Suprapubic skin (tissue), 4 donors: ENCODE measurements around the gene ITGAL.

ENCODE experiments used
- POLR2A ChIP-seq, 2 donors: fragments of 450-650 bp; IDR thresholded peaks; one replicate each; pipeline ENCODE4 v1.6.1; 2017; ENCODE audit warnings: antibody characterized with exemption in 2 of 2, mild to moderate bottlenecking in 2 of 2, moderate library complexity in 2 of 2
- POLR2AphosphoS5 ChIP-seq, 3 donors: sonication (generic); formaldehyde crosslinking; IDR thresholded peaks; one replicate each; pipeline ENCODE4 v1.6.1; 2017; ENCODE audit warnings: antibody characterized with exemption in 3 of 3
- TF ChIP-seq, protein P1 (sequence below), 2 donors: fragments of 200-600 bp in 1 of 2; fragments of 450-650 bp in 1 of 2; sonication (generic) in 1 of 2; IDR thresholded peaks; one replicate each; pipeline ENCODE4 v1.5.1; 2016 to 2019; ENCODE audit warnings: antibody characterized with exemption in 2 of 2, mild to moderate bottlenecking in 1 of 2, moderate library complexity in 1 of 2

DNA sequence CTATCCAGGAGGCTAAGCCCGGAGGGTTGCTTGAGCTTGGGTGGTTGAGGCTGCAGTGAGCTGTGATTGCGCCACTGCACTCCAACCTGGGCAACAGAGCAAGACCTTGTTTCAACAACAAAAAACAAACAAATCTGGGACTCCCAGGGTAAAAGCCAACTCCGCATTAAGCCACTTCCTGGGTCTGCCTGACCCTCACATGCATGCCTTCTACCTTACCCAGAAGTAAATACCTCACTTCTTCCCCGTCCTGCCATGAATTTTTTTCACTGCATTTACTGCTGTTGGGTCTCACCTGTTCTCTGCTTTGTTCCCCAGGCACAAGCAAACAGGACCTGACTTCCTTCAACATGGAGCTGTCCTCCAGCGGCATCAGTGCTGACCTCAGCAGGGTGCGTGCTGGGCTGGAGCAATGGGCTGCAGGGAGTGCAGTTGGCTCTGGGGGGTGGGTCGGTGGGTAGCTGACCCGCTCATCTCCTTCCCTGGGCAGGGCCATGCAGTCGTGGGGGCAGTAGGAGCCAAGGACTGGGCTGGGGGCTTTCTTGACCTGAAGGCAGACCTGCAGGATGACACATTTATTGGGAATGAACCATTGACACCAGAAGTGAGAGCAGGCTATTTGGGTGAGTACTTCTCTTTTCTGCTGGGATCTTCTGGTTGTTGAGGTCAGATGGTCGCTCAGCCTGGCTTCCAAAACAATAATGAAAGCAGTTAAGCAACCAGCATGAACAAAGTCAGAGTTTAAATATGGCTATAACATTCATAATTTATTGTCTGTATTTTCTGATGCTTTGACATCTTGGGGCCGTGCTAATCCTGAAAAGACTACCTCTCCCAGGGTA, 16.4 kb downstream of the ITGAL start:
- TF ChIP-seq POLR2A (IDR thresholded peaks at IDR 0.05) (no peak), POLR2AphosphoS5 (IDR thresholded peaks at IDR 0.05) (no peak)
- TF ChIP-seq, protein P1, sequence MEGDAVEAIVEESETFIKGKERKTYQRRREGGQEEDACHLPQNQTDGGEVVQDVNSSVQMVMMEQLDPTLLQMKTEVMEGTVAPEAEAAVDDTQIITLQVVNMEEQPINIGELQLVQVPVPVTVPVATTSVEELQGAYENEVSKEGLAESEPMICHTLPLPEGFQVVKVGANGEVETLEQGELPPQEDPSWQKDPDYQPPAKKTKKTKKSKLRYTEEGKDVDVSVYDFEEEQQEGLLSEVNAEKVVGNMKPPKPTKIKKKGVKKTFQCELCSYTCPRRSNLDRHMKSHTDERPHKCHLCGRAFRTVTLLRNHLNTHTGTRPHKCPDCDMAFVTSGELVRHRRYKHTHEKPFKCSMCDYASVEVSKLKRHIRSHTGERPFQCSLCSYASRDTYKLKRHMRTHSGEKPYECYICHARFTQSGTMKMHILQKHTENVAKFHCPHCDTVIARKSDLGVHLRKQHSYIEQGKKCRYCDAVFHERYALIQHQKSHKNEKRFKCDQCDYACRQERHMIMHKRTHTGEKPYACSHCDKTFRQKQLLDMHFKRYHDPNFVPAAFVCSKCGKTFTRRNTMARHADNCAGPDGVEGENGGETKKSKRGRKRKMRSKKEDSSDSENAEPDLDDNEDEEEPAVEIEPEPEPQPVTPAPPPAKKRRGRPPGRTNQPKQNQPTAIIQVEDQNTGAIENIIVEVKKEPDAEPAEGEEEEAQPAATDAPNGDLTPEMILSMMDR (IDR thresholded peaks at IDR 0.05) = no peak
